Measurements from ENCODE around the gene ACOT7.

GRCh38 chr1:6267686-6268322, 125.8 kb downstream of the ACOT7 start:
- TF ChIP-seq CTCF (conservative IDR thresholded peaks at IDR 0.05; ENCODE audit: low read length) (no peak), EZH2phosphoT487 (IDR thresholded peaks at IDR 0.05; ENCODE audit: borderline replicate concordance, low read depth, low read length) (no peak)

All from OCI-LY7 (cell line).